ENCODE results near the gene ZNF212.

ZNF212 gene

GRCh38 chr7:149294634-149295480 lies 55.4 kb downstream of the ZNF212 start:
- no peak for TF ChIP-seq CTCF (IDR thresholded peaks at IDR 0.05)
- Histone ChIP-seq H3K27me3 (no peaks in the 10 kb centered on the region), H3K4me1 (ENCODE audit: control insufficient read depth in 1 of 2, insufficient read depth in 1 of 2, low read depth in 1 of 2, low read length in 1 of 2) (no peaks in the 10 kb centered on the region), H3K4me3 (ENCODE audit: low read depth in 1 of 2, low read length in 1 of 2) (no peak overlapping the region), H3K36me3 (no peaks in the 10 kb centered on the region), H3K27ac (no peak overlapping the region), H3K9me3 (no peaks in the 10 kb centered on the region)

GRCh38 chr7:149295481-149295850 lies 56.0 kb downstream of the ZNF212 start:
- H3K27me3 ChIP-seq: no peaks in the 10 kb centered on the region
- H3K36me3 ChIP-seq: no peaks in the 10 kb centered on the region
- H3K9me3 ChIP-seq: no peaks in the 10 kb centered on the region
- H3K4me1 ChIP-seq (ENCODE audit: control insufficient read depth in 1 of 2, insufficient read depth in 1 of 2, low read depth in 1 of 2, low read length in 1 of 2): no peaks in the 10 kb centered on the region
- H3K27ac ChIP-seq: no peak overlapping the region
- H3K4me3 ChIP-seq (ENCODE audit: low read depth in 1 of 2, low read length in 1 of 2): no peak overlapping the region
- TF ChIP-seq CTCF (IDR thresholded peaks at IDR 0.05): no peak

- no peak overlapping the region for H3K27ac ChIP-seq
- H3K27me3 ChIP-seq: no peaks in the 10 kb centered on the region
- no peaks in the 10 kb centered on the region for H3K9me3 ChIP-seq
- no peaks in the 10 kb centered on the region for H3K4me1 ChIP-seq (ENCODE audit: control insufficient read depth in 1 of 2, insufficient read depth in 1 of 2, low read depth in 1 of 2, low read length in 1 of 2)
- TF ChIP-seq CTCF (IDR thresholded peaks at IDR 0.05): no peak
- H3K4me3 ChIP-seq (ENCODE audit: low read depth in 1 of 2, low read length in 1 of 2): no peak overlapping the region
- no peaks in the 10 kb centered on the region for H3K36me3 ChIP-seq
Measured at GRCh38 chr7:149296368-149296767, 56.9 kb downstream of the ZNF212 start.

GRCh38 chr7:149297034-149297755 lies 57.7 kb downstream of the ZNF212 start:
- Histone ChIP-seq H3K4me1 (ENCODE audit: control insufficient read depth in 1 of 2, insufficient read depth in 1 of 2, low read depth in 1 of 2, low read length in 1 of 2) (no peaks in the 10 kb centered on the region), H3K27me3 (no peaks in the 10 kb centered on the region), H3K9me3 (no peaks in the 10 kb centered on the region), H3K27ac (no peak overlapping the region), H3K36me3 (no peaks in the 10 kb centered on the region), H3K4me3 (ENCODE audit: low read depth in 1 of 2, low read length in 1 of 2) (no peak overlapping the region)
- no peak for TF ChIP-seq CTCF (IDR thresholded peaks at IDR 0.05)

- Histone ChIP-seq H3K36me3 (no peaks in the 10 kb centered on the region), H3K4me1 (ENCODE audit: control insufficient read depth in 1 of 2, insufficient read depth in 1 of 2, low read depth in 1 of 2, low read length in 1 of 2) (no peaks in the 10 kb centered on the region), H3K27ac (no peak overlapping the region), H3K9me3 (no peaks in the 10 kb centered on the region), H3K4me3 (ENCODE audit: low read depth in 1 of 2, low read length in 1 of 2) (no peak overlapping the region), H3K27me3 (no peaks in the 10 kb centered on the region)
- no peak for TF ChIP-seq CTCF (IDR thresholded peaks at IDR 0.05)
Measured at GRCh38 chr7:149300620-149301285, 61.3 kb downstream of the ZNF212 start.
